H1 (cell line): ENCODE measurements around the gene BRD1. TPM values are rescaled to one million over a fixed set of nuclear protein-coding genes. Genes with fewer than 3 reads are reported as not detected.

ENCODE experiments used
- CTCF ChIA-PET: fragments of 300-600 bp; sonication (Branson Sonifier 250); formaldehyde crosslinking; loops from one replicate; lab custom pipeline; 2021; ENCODE audit not compliant: partially characterized antibody; lab: Charles Lee
- POLR2A ChIA-PET: fragments of 300-600 bp; sonication (Branson Sonifier 250); formaldehyde crosslinking; loops from one replicate; lab custom pipeline; 2021; ENCODE audit warnings: inconsistent platforms; ENCODE audit not compliant: partially characterized antibody; lab: Charles Lee
- DNase-seq, 2 experiments: peaks; one replicate each; pipeline versions ENCODE4 v3.0.0 to v3.0.0-alpha.2; 2010 to 2022; ENCODE audit warnings: low spot score in 2 of 2, low read depth in 1 of 2, mixed read lengths in 1 of 2
- FAIRE-seq: peaks from 2 replicates; lab custom pipeline; 2011; peaks lifted over from hg19 to GRCh38; lab: Jason Lieb, UNC
- H2AFZ ChIP-seq: 2 replicates; pipeline ENCODE4 v1.8.1; 2012; ENCODE audit warnings: low read length, inconsistent platforms
- H2AK5ac ChIP-seq: 2 replicates; pipeline ENCODE4 v1.6.1; 2013; ENCODE audit warnings: low read depth, low read length
- H2BK120ac ChIP-seq: replicated peaks from 2 replicates; pipeline ENCODE3; 2013; ENCODE audit warnings: low read depth, low read length, inconsistent platforms
- H2BK12ac ChIP-seq: 2 replicates; pipeline ENCODE4 v1.6.1; 2013; ENCODE audit warnings: low read depth, low read length
- H2BK15ac ChIP-seq: 2 replicates; pipeline ENCODE4 v1.6.1; 2013; ENCODE audit warnings: low read length
- H2BK20ac ChIP-seq: 2 replicates; pipeline ENCODE4 v1.6.1; 2013; ENCODE audit warnings: low read length
- H2BK5ac ChIP-seq: 2 replicates; pipeline ENCODE4 v1.6.1; 2013; ENCODE audit warnings: low read depth, low read length
- H3K14ac ChIP-seq: 2 replicates; pipeline ENCODE4 v1.6.1; 2013; ENCODE audit warnings: inconsistent platforms; ENCODE audit not compliant: insufficient read length
- H3K18ac ChIP-seq: 2 replicates; pipeline ENCODE4 v1.6.1; 2013; ENCODE audit warnings: low read length; ENCODE audit errors: extremely low read depth
- H3K23ac ChIP-seq: 2 replicates; pipeline ENCODE4 v1.6.1; 2013; ENCODE audit warnings: inconsistent platforms; ENCODE audit not compliant: insufficient read length
- H3K23me2 ChIP-seq: 2 replicates; pipeline ENCODE4 v1.6.1; 2013; ENCODE audit warnings: low read depth, low read length
- H3K27ac ChIP-seq: 2 replicates; pipeline ENCODE4 v1.6.1; 2011; ENCODE audit warnings: low read depth, low read length, inconsistent platforms
- H3K27me3 ChIP-seq, 4 experiments: replicated peaks in 1 of 4; 1 replicate in 1 of 4; 2 replicates in 3 of 4; pipeline versions ENCODE4 v1.6.1 to v1.8.1; 2011 to 2013; ENCODE audit warnings: low read length in 3 of 4, mild to moderate bottlenecking in 3 of 4, inconsistent platforms in 2 of 4, mixed read lengths in 2 of 4, moderate library complexity in 1 of 4; ENCODE audit not compliant: control insufficient read depth in 3 of 4, insufficient read depth in 3 of 4; ENCODE audit errors: extremely low read depth in 1 of 4
- H3K36me3 ChIP-seq, 4 experiments: 2 replicates each; pipeline versions ENCODE4 v1.6.1 to v1.8.1; 2011 to 2013; ENCODE audit warnings: mild to moderate bottlenecking in 4 of 4, low read length in 3 of 4, moderate library complexity in 2 of 4, control low read depth in 1 of 4, inconsistent platforms in 1 of 4; ENCODE audit not compliant: insufficient read depth in 4 of 4, control insufficient read depth in 2 of 4
- H3K4ac ChIP-seq: replicated peaks from 2 replicates; pipeline ENCODE3; 2013; ENCODE audit warnings: low read length, low read depth, mixed read lengths, inconsistent platforms; ENCODE audit not compliant: insufficient read length
- H3K4me1 ChIP-seq, 4 experiments: replicated peaks in 1 of 4; 1 replicate in 1 of 4; 2 replicates in 3 of 4; pipeline versions ENCODE4 v1.6.1 to v1.8.1; 2011 to 2013; ENCODE audit warnings: low read length in 3 of 4, inconsistent platforms in 2 of 4, mixed read lengths in 1 of 4; ENCODE audit not compliant: insufficient read depth in 4 of 4, control insufficient read depth in 3 of 4
- H3K4me2 ChIP-seq, 2 experiments: 2 replicates each; pipeline versions ENCODE4 v1.6.1 to v1.8.1; 2011 to 2013; ENCODE audit warnings: low read depth in 2 of 2, low read length in 2 of 2, control low read depth in 1 of 2, inconsistent platforms in 1 of 2, mild to moderate bottlenecking in 1 of 2; ENCODE audit not compliant: insufficient read depth in 1 of 2
- H3K4me3 ChIP-seq, 4 experiments: fragments of 200-600, 300-600 bp in 1 of 4; sonication (generic), shearing (Covaris generic), sonication (Bioruptor Twin) in 1 of 4; 2 replicates each; pipeline versions ENCODE4 v1.5.1 to v1.8.1; 2011 to 2016; ENCODE audit warnings: low read length in 4 of 4, low read depth in 3 of 4, control low read depth in 2 of 4, inconsistent platforms in 2 of 4, mild to moderate bottlenecking in 2 of 4, mixed read lengths in 1 of 4, moderate library complexity in 1 of 4; ENCODE audit not compliant: insufficient read depth in 2 of 4; ENCODE audit errors: extremely low read depth in 1 of 4
- H3K56ac ChIP-seq: replicated peaks from 2 replicates; pipeline ENCODE3; 2013; ENCODE audit warnings: low read depth, mild to moderate bottlenecking, mixed read lengths, low read length, inconsistent platforms; ENCODE audit not compliant: insufficient read length
- H3K79me1 ChIP-seq: 2 replicates; pipeline ENCODE4 v1.6.1; 2013; ENCODE audit warnings: low read depth, low read length, control low read depth
- H3K79me2 ChIP-seq, 2 experiments: 2 replicates each; pipeline versions ENCODE4 v1.6.1 to v1.8.1; 2012 to 2013; ENCODE audit warnings: low read length in 2 of 2, mild to moderate bottlenecking in 2 of 2, inconsistent platforms in 1 of 2; ENCODE audit not compliant: insufficient read depth in 2 of 2, control insufficient read depth in 1 of 2
- H3K9ac ChIP-seq, 4 experiments: replicated peaks in 1 of 4; 1 replicate in 1 of 4; 2 replicates in 3 of 4; pipeline versions ENCODE4 v1.6.1 to v1.8.1; 2011 to 2013; ENCODE audit warnings: low read depth in 3 of 4, low read length in 3 of 4, control low read depth in 2 of 4, mild to moderate bottlenecking in 2 of 4, moderate library complexity in 2 of 4, inconsistent platforms in 1 of 4; ENCODE audit errors: extremely low read depth in 1 of 4
- H3K9me3 ChIP-seq, 2 experiments: 2 replicates each; pipeline versions ENCODE4 v1.6.1 to v1.8.1; 2012 to 2013; ENCODE audit warnings: mild to moderate bottlenecking in 2 of 2, moderate library complexity in 2 of 2, control low read depth in 1 of 2, inconsistent platforms in 1 of 2, low read depth in 1 of 2, low read length in 1 of 2, mixed read lengths in 1 of 2; ENCODE audit not compliant: insufficient read depth in 2 of 2
- H4K20me1 ChIP-seq, 2 experiments: replicated peaks in 1 of 2; 2 replicates each; pipeline versions ENCODE3 to v1.8.1; 2011 to 2013; ENCODE audit warnings: inconsistent platforms in 2 of 2, low read length in 2 of 2, mild to moderate bottlenecking in 1 of 2; ENCODE audit not compliant: insufficient read depth in 2 of 2, control insufficient read depth in 1 of 2
- H4K5ac ChIP-seq: 2 replicates; pipeline ENCODE4 v1.6.1; 2013; ENCODE audit warnings: low read length, low read depth, mixed read lengths, inconsistent platforms; ENCODE audit not compliant: insufficient read length
- H4K8ac ChIP-seq: 2 replicates; pipeline ENCODE4 v1.8.0; 2013; ENCODE audit warnings: mild to moderate bottlenecking, moderate library complexity, low read length, inconsistent platforms; ENCODE audit not compliant: insufficient read depth; ENCODE audit errors: extremely low read depth
- H4K91ac ChIP-seq: replicated peaks from 2 replicates; pipeline ENCODE3; 2013; ENCODE audit warnings: low read length, mixed read lengths, inconsistent platforms; ENCODE audit not compliant: insufficient read length
- CBX5 ChIP-seq: fragments of 300-800, 300-1000 bp; sonication (generic); IDR thresholded peaks from 2 replicates; pipeline ENCODE4 v1.7.1; 2016; ENCODE audit warnings: antibody characterized with exemption, low read length, low read depth
- CEBPB ChIP-seq: IDR thresholded peaks from 2 replicates; pipeline ENCODE4 v1.6.1; 2012; ENCODE audit warnings: low read depth, low read length
- E2F6 ChIP-seq: IDR thresholded peaks from 2 replicates; pipeline ENCODE4 v1.6.1; 2012; ENCODE audit warnings: inconsistent platforms
- EP300 ChIP-seq, 2 experiments: IDR thresholded peaks; 1 replicate in 1 of 2; 2 replicates in 1 of 2; pipeline ENCODE4 v1.6.1; 2011 to 2012; ENCODE audit warnings: low read depth in 2 of 2, low read length in 2 of 2, mild to moderate bottlenecking in 2 of 2, borderline replicate concordance in 1 of 2, inconsistent platforms in 1 of 2, moderate library complexity in 1 of 2
- NRF1 ChIP-seq: IDR thresholded peaks from 2 replicates; pipeline ENCODE4 v1.6.1; 2011; ENCODE audit warnings: mild to moderate bottlenecking, low read depth, low read length, improper control_type of control experiment
- PHF8 ChIP-seq: fragments of 200-600 bp; sonication (generic); conservative IDR thresholded peaks from 2 replicates; pipeline ENCODE4 v1.7.1; 2012; ENCODE audit warnings: low read depth, mild to moderate bottlenecking, inconsistent platforms, low read length, moderate library complexity
- RBBP5 ChIP-seq: IDR thresholded peaks from 2 replicates; pipeline ENCODE4 v1.7.1; 2012; ENCODE audit warnings: low read depth, mild to moderate bottlenecking, inconsistent platforms, low read length, moderate library complexity, borderline replicate concordance
- RFX5 ChIP-seq: IDR thresholded peaks from 2 replicates; pipeline ENCODE4 v1.6.1; 2011; ENCODE audit warnings: low read depth, low read length, improper control_type of control experiment, borderline replicate concordance
- SAP30 ChIP-seq: fragments of 300-600 bp; sonication (generic); IDR thresholded peaks from 2 replicates; pipeline ENCODE4 v1.7.1; 2012; ENCODE audit warnings: low read length, moderate library complexity, mild to moderate bottlenecking, inconsistent platforms; ENCODE audit not compliant: insufficient read depth, insufficient replicate concordance
- TAF1 ChIP-seq: IDR thresholded peaks from 2 replicates; pipeline ENCODE4 v1.6.1; 2011; ENCODE audit warnings: mild to moderate bottlenecking, low read depth, low read length
- TBP ChIP-seq: IDR thresholded peaks from 2 replicates; pipeline ENCODE4 v1.6.1; 2011; ENCODE audit warnings: low read depth, low read length, improper control_type of control experiment
- TCF12 ChIP-seq: IDR thresholded peaks from 2 replicates; pipeline ENCODE4 v1.6.1; 2011; ENCODE audit warnings: low read depth, mild to moderate bottlenecking, low read length
- WGBS, 2 experiments: shearing (Covaris generic) in 1 of 2; methylation state at CpG; one replicate each; pipeline versions ENCODE4 v1.1.6 to v1.1.7; 2013 to 2015; ENCODE audit warnings: low lambda C conversion rate in 2 of 2, mixed read lengths in 2 of 2, inconsistent platforms in 1 of 2, low coverage in 1 of 2, missing lambda C conversion rate in 1 of 2; ENCODE audit not compliant: insufficient replicate concordance in 2 of 2, insufficient coverage in 1 of 2, insufficient read length in 1 of 2; ENCODE audit errors: extremely low coverage in 1 of 2, missing lambda C conversion rate in 1 of 2; 5-methylcytosine and 5-hydroxymethylcytosine counted together
- polyA plus RNA-seq, 7 experiments: library from polyadenylated mRNA; depleted of rRNA in 3 of 7; stranded (reverse) in 5 of 7; unstranded in 2 of 7; fragments of >200 nt in 5 of 7; fragments of 200-250 nt in 2 of 7; gene quantifications; 1 replicate in 5 of 7; 2 replicates in 1 of 7; 4 replicates in 1 of 7; pipeline versions ENCODE4 v1.2.1 to v1.2.3, GENCODE V29; 2011 to 2013; ENCODE audit warnings: missing spikeins in 2 of 7, mixed read lengths in 2 of 7
- total RNA-seq: library from RNA; stranded (reverse); fragmentation: NEBNext Ultra II Directional; extraction: Animal tissue kit (Norgen Biotek cat#: 25700); gene quantifications from 2 replicates; pipeline ENCODE4 v1.2.1, GENCODE V29; 2021

Gene BRD1
- total and polyA plus RNA-seq, 2 of the 8 experiments (the other 6 are each of a cell fraction or from before 2014, with no cell fraction given) = 6.8 to 34.0 TPM

GRCh38 chr22:49775867-49776511, 51.7 kb downstream of the BRD1 start:
- Histone ChIP-seq H4K8ac (no peak overlapping the region), H3K9me3 (no peaks in the 10 kb centered on the region; a peak in 1 of 4 replicates), H3K18ac (no peak overlapping the region), H2BK20ac (no peak overlapping the region), H2AFZ (no peak overlapping the region), H3K4me3 (no peak overlapping the region), H3K79me2 (peaks cover 0 to 23% of the 10 kb centered on the region in 2 experiments; a peak in 1 of 4 replicates), H3K4ac (no peak overlapping the region), H3K9ac (no peak overlapping the region), H3K23me2 (peaks cover 9% of the 10 kb centered on the region; the same call in 1 of the 2 replicates), H2BK15ac (no peak overlapping the region), H3K79me1 (peaks cover 9% of the 10 kb centered on the region; the same call in 1 of the 2 replicates), H3K4me1 (peaks cover 0 to 2% (median under 1%) of the 10 kb centered on the region in 4 experiments; a peak in 4 of 7 replicates), H3K56ac (no peak overlapping the region), H3K27me3 (peaks cover 0 to 3% (median 0%) of the 10 kb centered on the region in 4 experiments; a peak in 2 of 7 replicates), H3K14ac (no peak overlapping the region), H3K23ac (no peak overlapping the region), H2BK5ac (no peak overlapping the region), H2BK12ac (no peak overlapping the region), H2AK5ac (no peak overlapping the region), H3K36me3 (peaks cover 3 to 38% (median 22%) of the 10 kb centered on the region in 4 experiments), H4K20me1 (peaks cover 15 to 24% of the 10 kb centered on the region in 2 experiments), H2BK120ac (no peak overlapping the region), H3K27ac (no peak overlapping the region), H4K5ac (no peak overlapping the region), H4K91ac (no peak overlapping the region), H3K4me2 (no peak overlapping the region)
- 98% methylated on average over 30 of the region's 31 CpGs; no CpG with 5 or more reads in 1 of the 2 experiments for WGBS, 2 experiments
- POLR2A ChIA-PET = no interaction called here
- DNase-seq (no peak), FAIRE-seq (no peak)
- CTCF ChIA-PET = interaction anchor here (0.9 to 2.3 kb wide), 2 partner anchors 9 to 142 kb away, joined by 3 to 9 read pairs; partner anchors contain the start of genes ALG12 and CRELD2
- no peak for TF ChIP-seq PHF8
- no peak for TF ChIP-seq TBP
- no peak for TF ChIP-seq EP300 (IDR thresholded peaks at IDR 0.05; ENCODE audit: borderline replicate concordance in 1 of 2, low read depth in 2 of 2, low read length in 2 of 2)
- TF ChIP-seq RFX5 = no peak
- TF ChIP-seq CEBPB = no peak
- TF ChIP-seq E2F6 = no peak
- TF ChIP-seq TAF1 = no peak
- TF ChIP-seq CBX5 = no peak
- TF ChIP-seq RBBP5 = no peak
- no peak for TF ChIP-seq NRF1
- TF ChIP-seq TCF12 = no peak
- no peak for TF ChIP-seq SAP30
